K562 (cell line): ENCODE measurements around the gene RHNO1. TPM values are rescaled to one million over a fixed set of nuclear protein-coding genes. Genes with fewer than 3 reads are reported as not detected.
A peak's percentile ranks its signal among the peaks of the same experiment; 100 is the strongest.

Experiments used
- ATAC-seq: fragments of 200-7000 bp; cut with Tn5 transposase; 3 replicates; pipeline ENCODE4 v1.9.1; 2020; ENCODE audit warnings: moderate library complexity
- BruUV-seq: library from RNA; stranded (reverse); fragments of 400-500 nt; replicated peaks from 2 replicates; lab custom pipeline; 2021; lab: Mats Ljungman, UMichigan
- CTCF ChIA-PET: fragments of 300-600 bp; formaldehyde crosslinking; extraction: SDS; loops from one replicate; lab custom pipeline; 2021; ENCODE audit warnings: low intra/inter-chr PET ratio; lab: Yijun Ruan, JAX
- POLR2A ChIA-PET: fragments of 300-600, 350-650 bp; sonication (Branson Sonifier 250); formaldehyde crosslinking; extraction: SDS; loops from one replicate; lab custom pipeline; 2021; ENCODE audit warnings: antibody characterized with exemption, inconsistent platforms; lab: Yijun Ruan, JAX
- DNase-seq, 4 experiments: peaks; one replicate each; pipeline versions ENCODE4 v3.0.0 to v3.0.0-alpha.2; 2011 to 2018; ENCODE audit warnings: low spot score in 3 of 4, mixed read lengths in 3 of 4; ENCODE audit errors: extremely low read depth in 1 of 4
- FAIRE-seq: peaks from 2 replicates; lab custom pipeline; 2011; peaks lifted over from hg19 to GRCh38; lab: Jason Lieb, UNC
- H2AFZ ChIP-seq: 2 replicates; pipeline ENCODE4 v1.6.0; 2011; ENCODE audit warnings: low read depth, low read length, control low read depth, inconsistent platforms
- H3K27ac ChIP-seq: fragments of 200-600 bp; 3 replicates; pipeline ENCODE4 v1.8.0; 2011; ENCODE audit warnings: low read depth, mild to moderate bottlenecking, control low read depth, inconsistent platforms, low read length, moderate library complexity, mixed read lengths; ENCODE audit errors: extremely low read depth
- H3K27me3 ChIP-seq, 2 experiments: fragments of 300-600 bp in 1 of 2; 2 replicates in 1 of 2; 3 replicates in 1 of 2; pipeline versions ENCODE4 v1.6.0 to v1.8.0; 2011; ENCODE audit warnings: inconsistent platforms in 2 of 2, low read length in 2 of 2, mild to moderate bottlenecking in 1 of 2, mixed read lengths in 1 of 2, moderate library complexity in 1 of 2; ENCODE audit not compliant: control insufficient read depth in 2 of 2, insufficient read depth in 2 of 2
- H3K36me3 ChIP-seq: fragments of 300-600 bp; 3 replicates; pipeline ENCODE4 v1.8.0; 2011; ENCODE audit warnings: mild to moderate bottlenecking, low read length, inconsistent platforms; ENCODE audit not compliant: control insufficient read depth, insufficient read depth
- H3K4me1 ChIP-seq, 2 experiments: fragments of 200-600 bp in 1 of 2; replicated peaks in 1 of 2; 2 replicates in 1 of 2; 3 replicates in 1 of 2; pipeline versions ENCODE4 v1.5.1 to v1.8.0; 2011; ENCODE audit warnings: inconsistent platforms in 2 of 2, low read length in 2 of 2, mild to moderate bottlenecking in 1 of 2, mixed read lengths in 1 of 2, moderate library complexity in 1 of 2; ENCODE audit not compliant: control insufficient read depth in 2 of 2, insufficient read depth in 2 of 2
- H3K4me2 ChIP-seq: 2 replicates; pipeline ENCODE4 v1.6.1; 2011; ENCODE audit warnings: low read length, control low read depth, inconsistent platforms, mixed read lengths; ENCODE audit not compliant: insufficient read depth
- H3K4me3 ChIP-seq: fragments of 200-600 bp; sonication (generic), shearing (Covaris generic); 2 replicates; pipeline ENCODE4 v1.5.1; 2016; ENCODE audit warnings: control low read depth, inconsistent platforms
- H3K79me2 ChIP-seq: fragments of 200-600 bp; 3 replicates; pipeline ENCODE4 v1.8.0; 2011; ENCODE audit warnings: low read length, inconsistent platforms; ENCODE audit not compliant: control insufficient read depth, insufficient read depth
- H3K9ac ChIP-seq, 2 experiments: 2 replicates each; pipeline versions ENCODE4 v1.6.0 to v1.6.1; 2011; ENCODE audit warnings: low read depth in 2 of 2, low read length in 2 of 2, control low read depth in 1 of 2, inconsistent platforms in 1 of 2, mild to moderate bottlenecking in 1 of 2, mixed read lengths in 1 of 2; ENCODE audit not compliant: insufficient read depth in 1 of 2
- H3K9me1 ChIP-seq: one replicate; pipeline ENCODE4 v1.6.0; 2011; ENCODE audit warnings: inconsistent platforms, mild to moderate bottlenecking, low read length, moderate library complexity; ENCODE audit not compliant: control insufficient read depth, insufficient read depth
- H3K9me3 ChIP-seq: replicated peaks from 2 replicates; pipeline ENCODE4 v1.5.1; 2011; ENCODE audit warnings: low read depth, low read length, inconsistent platforms; ENCODE audit not compliant: control insufficient read depth, insufficient read depth
- H4K20me1 ChIP-seq: replicated peaks from 2 replicates; pipeline ENCODE4 v1.6.1; 2011; ENCODE audit warnings: low read length, inconsistent platforms, mixed read lengths; ENCODE audit not compliant: control insufficient read depth, insufficient read depth
- E2F4 ChIP-seq: sonication (generic); formaldehyde crosslinking; IDR thresholded peaks from 2 replicates; pipeline ENCODE4 v1.8.0; 2022; ENCODE audit warnings: mild to moderate bottlenecking, low read depth, missing genetic modification reagents
- KDM1A ChIP-seq, 2 experiments: fragments of 450-650 bp; IDR thresholded peaks; 2 replicates each; pipeline ENCODE4 v1.6.1; 2016; ENCODE audit warnings: mild to moderate bottlenecking in 2 of 2
- KDM5B ChIP-seq: fragments of 200-600 bp; sonication (generic); IDR thresholded peaks from 2 replicates; pipeline ENCODE4 v1.6.1; 2012; ENCODE audit warnings: low read depth, mild to moderate bottlenecking, moderate library complexity, low read length, control low read depth, inconsistent platforms; ENCODE audit not compliant: insufficient replicate concordance
- NCOA1 ChIP-seq: fragments of 450-650 bp; IDR thresholded peaks from 2 replicates; pipeline ENCODE4 v1.6.1; 2016; ENCODE audit warnings: low read depth
- PHF21A ChIP-seq: fragments of 450-650 bp; IDR thresholded peaks from 2 replicates; pipeline ENCODE4 v1.6.1; 2017; ENCODE audit warnings: low read depth, borderline replicate concordance
- SIN3A ChIP-seq, 2 experiments: fragments of 150-350 bp in 1 of 2; IDR thresholded peaks; 2 replicates each; pipeline ENCODE4 v1.6.1; 2011 to 2016; ENCODE audit warnings: borderline replicate concordance in 2 of 2, low read depth in 2 of 2, low read length in 2 of 2, mild to moderate bottlenecking in 2 of 2, moderate library complexity in 2 of 2; ENCODE audit not compliant: control insufficient read depth in 1 of 2
- ZKSCAN8 ChIP-seq: fragments of 200-800 bp; sonication (Bioruptor generic); IDR thresholded peaks from 2 replicates; pipeline ENCODE4 v1.6.1; 2016; ENCODE audit warnings: missing genetic modification characterization, missing compliant biosample characterization
- ZNF121 ChIP-seq: sonication (generic); formaldehyde crosslinking; conservative IDR thresholded peaks from 2 replicates; pipeline ENCODE4 v1.8.0; 2022; ENCODE audit warnings: missing genetic modification reagents
- ZNF592 ChIP-seq: fragments of 450-650 bp; IDR thresholded peaks from 2 replicates; pipeline ENCODE4 v1.6.1; 2017; ENCODE audit warnings: antibody characterized with exemption, mild to moderate bottlenecking
- WGBS: fragments of 100-300 bp; shearing (Covaris generic); methylation state at CpG from one replicate; pipeline ENCODE4 v1.1.6; 2016; ENCODE audit warnings: low coverage, mixed read lengths; ENCODE audit not compliant: insufficient coverage; ENCODE audit errors: missing lambda C conversion rate; 5-methylcytosine and 5-hydroxymethylcytosine counted together
- in situ Hi-C: fragments of 300-500 bp; cut with MboI; formaldehyde crosslinking; loops from 4 replicates; pipeline ENCODE4 v1.15.0; 2018; ENCODE audit warnings: inconsistent platforms, mixed read lengths
- intact Hi-C: fragments of 100-400 bp; cut with micrococcal nuclease; formaldehyde crosslinking; loops from 2 replicates; pipeline ENCODE4 v1.14.2; 2022
- polyA plus RNA-seq, 8 experiments: library from polyadenylated mRNA; depleted of rRNA in 4 of 8; stranded (reverse) in 5 of 8; unstranded in 3 of 8; fragments of >200 nt; fragmentation: Nextera tagmentation in 2 of 8; fragmentation: Illumina TruSeq in 1 of 8; extraction: Ambion mirVana in 2 of 8; extraction: Trizol in 1 of 8; gene quantifications; 2 replicates each; pipeline versions ENCODE4 v1.2.1 to v1.2.3, GENCODE V29; 2011 to 2014; ENCODE audit warnings: inconsistent platforms in 1 of 8, missing spikeins in 1 of 8
- total RNA-seq, 7 experiments: library from RNA; depleted of rRNA in 6 of 7; stranded (reverse); fragments of >200 nt in 6 of 7; fragmentation: Illumina TruSeq in 2 of 7; extraction: Trizol in 2 of 7; gene quantifications; 2 replicates each; pipeline versions ENCODE4 v1.2.1 to v1.2.3, GENCODE V29; 2011 to 2021; ENCODE audit warnings: low replicate concordance in 1 of 7

RHNO1 gene
- total and polyA plus RNA-seq, 9 of the 15 experiments (the other 6 are each of a cell fraction or from before 2014, with no cell fraction given), result 20.8 to 62.7 (median 28.8) TPM

DNA sequence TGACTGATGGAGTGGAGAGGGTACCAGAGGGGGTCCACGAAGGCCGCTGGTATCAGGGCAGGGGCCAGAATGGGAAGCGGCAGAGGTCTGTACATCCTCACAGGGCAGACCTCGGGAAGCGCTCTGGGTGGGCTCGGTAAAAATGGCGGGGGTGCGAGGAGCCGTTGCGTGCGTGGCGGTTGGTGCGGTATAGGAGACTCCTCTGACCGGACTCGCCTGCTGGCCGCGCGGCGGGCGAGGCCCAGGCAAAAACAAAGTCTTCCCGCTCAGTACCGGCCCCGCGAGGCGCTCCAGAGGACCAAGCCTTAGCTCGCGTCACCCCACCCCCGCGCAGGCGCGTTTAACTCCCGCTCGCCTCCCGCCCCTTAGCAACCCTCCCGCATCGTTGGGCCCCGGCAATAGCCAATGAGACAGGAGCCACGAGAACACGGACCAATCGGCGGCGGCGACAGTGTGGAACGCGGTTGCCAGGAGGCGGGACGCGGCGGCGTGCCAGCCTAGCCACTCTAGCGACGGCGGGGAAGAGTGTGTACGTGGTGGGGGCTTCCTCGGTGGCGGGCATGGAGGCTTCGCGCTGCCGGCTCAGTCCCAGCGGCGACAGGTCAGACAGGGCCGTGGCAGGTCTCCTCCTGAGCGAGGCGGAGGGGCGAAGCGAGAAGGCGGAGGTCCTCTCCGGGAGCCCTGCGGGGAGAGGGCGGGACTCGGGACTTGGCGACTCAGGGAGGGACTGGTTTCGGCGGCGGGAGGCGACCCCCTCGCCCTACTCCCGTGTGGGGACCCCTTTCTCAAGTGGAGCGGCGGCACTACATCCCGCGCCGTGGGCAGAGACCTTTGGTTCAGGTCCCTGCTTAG, 13.6 kb downstream of the RHNO1 start, which contains the start of gene TULP3 (continued):
- peak; percentile 81 for TF ChIP-seq ZNF592

- peak overlapping the region; percentile 55 to 94 for H3K9ac ChIP-seq
- peaks cover 5 to 15% of the 10 kb centered on the region in 2 experiments; a peak in 3 of 5 replicates for H3K4me1 ChIP-seq
- DNase-seq (peak in 2 of 4 experiments; percentile 18 to 19), ATAC-seq (peak; percentile 46), FAIRE-seq (no peak)
- BruUV-seq, result TSS peak; percentile 19
- H3K36me3 ChIP-seq, result peaks cover 23% of the 10 kb centered on the region; the same call in 2 of the 3 replicates
- H3K79me2 ChIP-seq, result peaks cover 8% of the 10 kb centered on the region
- POLR2A ChIA-PET, result interaction anchor here (0.6 to 1.7 kb wide), 6 partner anchors 10 to 260 kb away, joined by 3 to 13 read pairs (median 4); no protein-coding TSS in a partner anchor
- WGBS, result 25% methylated on average over 26 of the region's 42 CpGs
- no peaks in the 10 kb centered on the region for H3K27me3 ChIP-seq
- no peaks in the 10 kb centered on the region for H4K20me1 ChIP-seq
- peak overlapping the region; percentile 93 for H2AFZ ChIP-seq
- TF ChIP-seq KDM5B (peak; percentile 2), ZKSCAN8 (peak; percentile 83), PHF21A (0 out of 2 replicates have a peak, but pooled peaks have one; percentile 49), SIN3A (IDR thresholded peaks at IDR 0.05; ENCODE audit: borderline replicate concordance in 2 of 2, control insufficient read depth in 1 of 2, low read depth in 2 of 2, low read length in 2 of 2) (0 out of 4 replicates have a peak, but pooled peaks of 1 of the 2 experiments have one; percentile 17), E2F4 (CRISPR knock-in tag) (no peak), ZNF121 (CRISPR knock-in tag) (peak; percentile 31; the same call in 1 of the 2 replicates), KDM1A (IDR thresholded peaks at IDR 0.05) (peak; percentile 18 to 45; a peak in 2 of 4 replicates), NCOA1 (no peak)
- TF ChIP-seq, all 486 proteins: peak for 6
- Histone ChIP-seq H3K4me2 (peak overlapping the region; percentile 82), H3K4me3 (peak overlapping the region; percentile 67), H3K9me1 (no peaks in the 10 kb centered on the region), H3K27ac (no peak overlapping the region), H3K9me3 (no peaks in the 10 kb centered on the region)
- CTCF ChIA-PET, result interaction anchor here (0.8 kb wide), 1 partner anchor 150 kb away, joined by 5 read pairs; no protein-coding TSS in a partner anchor
- intact Hi-C loops (no loop called here), in situ Hi-C loops (no loop called here)
These were observed 14.4 kb downstream of the RHNO1 start for GRCh38 chr12:2891240-2892053.
